K562 (cell line): ENCODE measurements around the gene CLASP2. TPM values are rescaled to one million over a fixed set of nuclear protein-coding genes. Genes with fewer than 3 reads are reported as not detected.

Experiments used
- ATAC-seq: fragments of 200-7000 bp; cut with Tn5 transposase; 3 replicates; pipeline ENCODE4 v1.9.1; 2020; ENCODE audit warnings: moderate library complexity
- BruUV-seq: library from RNA; stranded (reverse); fragments of 400-500 nt; replicated peaks from 2 replicates; lab custom pipeline; 2021; lab: Mats Ljungman, UMichigan
- CTCF ChIA-PET: fragments of 300-600 bp; formaldehyde crosslinking; extraction: SDS; loops from one replicate; lab custom pipeline; 2021; ENCODE audit warnings: low intra/inter-chr PET ratio; lab: Yijun Ruan, JAX
- POLR2A ChIA-PET: fragments of 300-600, 350-650 bp; sonication (Branson Sonifier 250); formaldehyde crosslinking; extraction: SDS; loops from one replicate; lab custom pipeline; 2021; ENCODE audit warnings: antibody characterized with exemption, inconsistent platforms; lab: Yijun Ruan, JAX
- DNase-seq, 4 experiments: peaks; one replicate each; pipeline versions ENCODE4 v3.0.0 to v3.0.0-alpha.2; 2011 to 2018; ENCODE audit warnings: low spot score in 3 of 4, mixed read lengths in 3 of 4; ENCODE audit errors: extremely low read depth in 1 of 4
- FAIRE-seq: peaks from 2 replicates; lab custom pipeline; 2011; peaks lifted over from hg19 to GRCh38; lab: Jason Lieb, UNC
- H2AFZ ChIP-seq: 2 replicates; pipeline ENCODE4 v1.6.0; 2011; ENCODE audit warnings: low read depth, low read length, control low read depth, inconsistent platforms
- H3K27ac ChIP-seq: fragments of 200-600 bp; 3 replicates; pipeline ENCODE4 v1.8.0; 2011; ENCODE audit warnings: low read depth, mild to moderate bottlenecking, control low read depth, inconsistent platforms, low read length, moderate library complexity, mixed read lengths; ENCODE audit errors: extremely low read depth
- H3K27me3 ChIP-seq, 2 experiments: fragments of 300-600 bp in 1 of 2; 2 replicates in 1 of 2; 3 replicates in 1 of 2; pipeline versions ENCODE4 v1.6.0 to v1.8.0; 2011; ENCODE audit warnings: inconsistent platforms in 2 of 2, low read length in 2 of 2, mild to moderate bottlenecking in 1 of 2, mixed read lengths in 1 of 2, moderate library complexity in 1 of 2; ENCODE audit not compliant: control insufficient read depth in 2 of 2, insufficient read depth in 2 of 2
- H3K36me3 ChIP-seq: fragments of 300-600 bp; 3 replicates; pipeline ENCODE4 v1.8.0; 2011; ENCODE audit warnings: mild to moderate bottlenecking, low read length, inconsistent platforms; ENCODE audit not compliant: control insufficient read depth, insufficient read depth
- H3K4me1 ChIP-seq, 2 experiments: fragments of 200-600 bp in 1 of 2; replicated peaks in 1 of 2; 2 replicates in 1 of 2; 3 replicates in 1 of 2; pipeline versions ENCODE4 v1.5.1 to v1.8.0; 2011; ENCODE audit warnings: inconsistent platforms in 2 of 2, low read length in 2 of 2, mild to moderate bottlenecking in 1 of 2, mixed read lengths in 1 of 2, moderate library complexity in 1 of 2; ENCODE audit not compliant: control insufficient read depth in 2 of 2, insufficient read depth in 2 of 2
- H3K4me2 ChIP-seq: 2 replicates; pipeline ENCODE4 v1.6.1; 2011; ENCODE audit warnings: low read length, control low read depth, inconsistent platforms, mixed read lengths; ENCODE audit not compliant: insufficient read depth
- H3K4me3 ChIP-seq: fragments of 200-600 bp; sonication (generic), shearing (Covaris generic); 2 replicates; pipeline ENCODE4 v1.5.1; 2016; ENCODE audit warnings: control low read depth, inconsistent platforms
- H3K79me2 ChIP-seq: fragments of 200-600 bp; 3 replicates; pipeline ENCODE4 v1.8.0; 2011; ENCODE audit warnings: low read length, inconsistent platforms; ENCODE audit not compliant: control insufficient read depth, insufficient read depth
- H3K9ac ChIP-seq, 2 experiments: 2 replicates each; pipeline versions ENCODE4 v1.6.0 to v1.6.1; 2011; ENCODE audit warnings: low read depth in 2 of 2, low read length in 2 of 2, control low read depth in 1 of 2, inconsistent platforms in 1 of 2, mild to moderate bottlenecking in 1 of 2, mixed read lengths in 1 of 2; ENCODE audit not compliant: insufficient read depth in 1 of 2
- H3K9me1 ChIP-seq: one replicate; pipeline ENCODE4 v1.6.0; 2011; ENCODE audit warnings: inconsistent platforms, mild to moderate bottlenecking, low read length, moderate library complexity; ENCODE audit not compliant: control insufficient read depth, insufficient read depth
- H3K9me3 ChIP-seq: replicated peaks from 2 replicates; pipeline ENCODE4 v1.5.1; 2011; ENCODE audit warnings: low read depth, low read length, inconsistent platforms; ENCODE audit not compliant: control insufficient read depth, insufficient read depth
- H4K20me1 ChIP-seq: replicated peaks from 2 replicates; pipeline ENCODE4 v1.6.1; 2011; ENCODE audit warnings: low read length, inconsistent platforms, mixed read lengths; ENCODE audit not compliant: control insufficient read depth, insufficient read depth
- CHD1 ChIP-seq: fragments of 200-600 bp; sonication (generic); IDR thresholded peaks from one replicate; pipeline ENCODE4 v1.6.1; 2012; ENCODE audit warnings: mild to moderate bottlenecking, moderate library complexity, low read length, inconsistent platforms
- CREM ChIP-seq: IDR thresholded peaks from 2 replicates; pipeline ENCODE4 v1.6.1; 2014; ENCODE audit warnings: antibody characterized with exemption, low read depth
- FOXA1 ChIP-seq: fragments of 450-650 bp; IDR thresholded peaks from 2 replicates; pipeline ENCODE4 v1.6.1; 2016; ENCODE audit warnings: mild to moderate bottlenecking, borderline replicate concordance
- HDAC6 ChIP-seq: IDR thresholded peaks from 2 replicates; pipeline ENCODE4 v1.6.1; 2012; ENCODE audit warnings: low read depth, mild to moderate bottlenecking, control low read depth, inconsistent platforms, low read length, moderate library complexity
- ZNF561 ChIP-seq: fragments of 450-650 bp; formaldehyde crosslinking; conservative IDR thresholded peaks from 2 replicates; pipeline ENCODE4 v1.4.0; 2020; ENCODE audit warnings: mild to moderate bottlenecking, moderate library complexity
- ZNF830 ChIP-seq: fragments of 250-450 bp; sonication (Bioruptor Pico); IDR thresholded peaks from 2 replicates; pipeline ENCODE4 v1.5.0; 2021; ENCODE audit warnings: mild to moderate bottlenecking
- WGBS: fragments of 100-300 bp; shearing (Covaris generic); methylation state at CpG from one replicate; pipeline ENCODE4 v1.1.6; 2016; ENCODE audit warnings: low coverage, mixed read lengths; ENCODE audit not compliant: insufficient coverage; ENCODE audit errors: missing lambda C conversion rate; 5-methylcytosine and 5-hydroxymethylcytosine counted together
- in situ Hi-C: fragments of 300-500 bp; cut with MboI; formaldehyde crosslinking; loops from 4 replicates; pipeline ENCODE4 v1.15.0; 2018; ENCODE audit warnings: inconsistent platforms, mixed read lengths
- intact Hi-C: fragments of 100-400 bp; cut with micrococcal nuclease; formaldehyde crosslinking; loops from 2 replicates; pipeline ENCODE4 v1.14.2; 2022
- polyA plus RNA-seq, 8 experiments: library from polyadenylated mRNA; depleted of rRNA in 4 of 8; stranded (reverse) in 5 of 8; unstranded in 3 of 8; fragments of >200 nt; fragmentation: Nextera tagmentation in 2 of 8; fragmentation: Illumina TruSeq in 1 of 8; extraction: Ambion mirVana in 2 of 8; extraction: Trizol in 1 of 8; gene quantifications; 2 replicates each; pipeline versions ENCODE4 v1.2.1 to v1.2.3, GENCODE V29; 2011 to 2014; ENCODE audit warnings: inconsistent platforms in 1 of 8, missing spikeins in 1 of 8
- total RNA-seq, 7 experiments: library from RNA; depleted of rRNA in 6 of 7; stranded (reverse); fragments of >200 nt in 6 of 7; fragmentation: Illumina TruSeq in 2 of 7; extraction: Trizol in 2 of 7; gene quantifications; 2 replicates each; pipeline versions ENCODE4 v1.2.1 to v1.2.3, GENCODE V29; 2011 to 2021; ENCODE audit warnings: low replicate concordance in 1 of 7
- TF ChIP-seq, protein P1 (sequence below): fragments of 450-650 bp; conservative IDR thresholded peaks from 2 replicates; pipeline ENCODE4 v1.6.1; 2016; ENCODE audit warnings: missing genetic modification characterization, low read depth, mild to moderate bottlenecking, control low read depth, missing compliant biosample characterization
- TF ChIP-seq, protein P2 (sequence below): IDR thresholded peaks from 2 replicates; pipeline ENCODE4 v1.6.1; 2012; ENCODE audit warnings: low read depth, low read length, improper control_type of control experiment, borderline replicate concordance
- TF ChIP-seq, protein P3 (sequence below): fragments of 450-650 bp; IDR thresholded peaks from 2 replicates; pipeline ENCODE4 v1.6.1; 2016
- TF ChIP-seq, protein P4 (sequence below): fragments of 250-450 bp; sonication (Bioruptor Pico); IDR thresholded peaks from 2 replicates; pipeline ENCODE4 v1.4.0; 2020; ENCODE audit warnings: mild to moderate bottlenecking

CLASP2 gene
- total and polyA plus RNA-seq, 9 of the 15 experiments (the other 6 are each of a cell fraction or from before 2014, with no cell fraction given) = 13.5 to 107 (median 71.8) TPM

DNA sequence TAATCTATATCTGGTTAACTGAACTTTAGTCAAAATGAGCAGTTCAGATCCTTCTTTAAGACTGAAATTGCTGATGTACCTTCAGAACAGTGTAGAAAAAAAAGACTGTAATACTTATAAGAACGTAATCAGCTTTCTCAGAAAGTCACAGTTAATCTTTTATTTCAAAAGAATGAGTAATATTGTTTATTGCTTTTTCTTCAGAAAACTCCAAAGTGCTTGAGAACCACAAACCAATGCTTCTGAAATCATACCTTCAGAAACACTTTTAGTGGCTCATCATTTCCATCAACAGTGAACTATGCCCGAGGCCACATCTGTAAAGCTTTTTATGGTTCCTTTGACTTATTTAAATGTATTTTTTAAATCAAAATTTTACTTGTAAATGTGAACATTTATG is 33.3 kb upstream of the CLASP2 start (continued):
- TF ChIP-seq, protein P1, sequence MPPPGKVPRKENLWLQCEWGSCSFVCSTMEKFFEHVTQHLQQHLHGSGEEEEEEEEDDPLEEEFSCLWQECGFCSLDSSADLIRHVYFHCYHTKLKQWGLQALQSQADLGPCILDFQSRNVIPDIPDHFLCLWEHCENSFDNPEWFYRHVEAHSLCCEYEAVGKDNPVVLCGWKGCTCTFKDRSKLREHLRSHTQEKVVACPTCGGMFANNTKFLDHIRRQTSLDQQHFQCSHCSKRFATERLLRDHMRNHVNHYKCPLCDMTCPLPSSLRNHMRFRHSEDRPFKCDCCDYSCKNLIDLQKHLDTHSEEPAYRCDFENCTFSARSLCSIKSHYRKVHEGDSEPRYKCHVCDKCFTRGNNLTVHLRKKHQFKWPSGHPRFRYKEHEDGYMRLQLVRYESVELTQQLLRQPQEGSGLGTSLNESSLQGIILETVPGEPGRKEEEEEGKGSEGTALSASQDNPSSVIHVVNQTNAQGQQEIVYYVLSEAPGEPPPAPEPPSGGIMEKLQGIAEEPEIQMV (tag) = no peak
- TF ChIP-seq ZNF561 (CRISPR knock-in tag) = no peak
- TF ChIP-seq, protein P2, sequence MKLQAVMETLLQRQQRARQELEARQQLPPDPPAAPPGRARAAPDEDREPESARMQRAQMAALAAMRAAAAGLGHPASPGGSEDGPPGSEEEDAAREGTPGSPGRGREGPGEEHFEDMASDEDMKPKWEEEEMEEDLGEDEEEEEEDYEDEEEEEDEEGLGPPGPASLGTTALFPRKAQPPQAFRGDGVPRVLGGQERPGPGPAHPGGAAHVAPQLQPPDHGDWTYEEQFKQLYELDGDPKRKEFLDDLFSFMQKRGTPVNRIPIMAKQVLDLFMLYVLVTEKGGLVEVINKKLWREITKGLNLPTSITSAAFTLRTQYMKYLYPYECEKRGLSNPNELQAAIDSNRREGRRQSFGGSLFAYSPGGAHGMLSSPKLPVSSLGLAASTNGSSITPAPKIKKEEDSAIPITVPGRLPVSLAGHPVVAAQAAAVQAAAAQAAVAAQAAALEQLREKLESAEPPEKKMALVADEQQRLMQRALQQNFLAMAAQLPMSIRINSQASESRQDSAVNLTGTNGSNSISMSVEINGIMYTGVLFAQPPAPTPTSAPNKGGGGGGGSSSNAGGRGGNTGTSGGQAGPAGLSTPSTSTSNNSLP = no peak
- TF ChIP-seq CREM = no peak
- TF ChIP-seq ZNF830 = no peak
- no peak for TF ChIP-seq FOXA1

DNA sequence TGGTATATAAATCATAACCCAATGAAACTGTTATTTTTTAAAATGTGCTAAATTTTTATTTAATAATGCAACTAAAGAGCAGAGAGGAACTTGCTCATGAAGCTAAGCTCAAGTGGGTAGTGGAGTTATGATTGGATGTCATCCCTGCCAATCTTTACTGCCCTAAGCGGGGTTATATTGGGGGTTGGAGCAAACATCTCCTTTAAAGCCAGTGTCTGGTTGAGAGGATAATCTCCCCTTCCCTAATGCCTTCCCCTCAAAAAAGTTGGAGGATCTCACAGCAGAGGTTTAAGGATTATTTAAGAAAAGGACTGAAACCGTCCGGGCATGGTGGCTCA is 32.1 kb upstream of the CLASP2 start:
- no peaks in the 10 kb centered on the region for H3K36me3 ChIP-seq
- H3K4me2 ChIP-seq = no peak overlapping the region
- POLR2A ChIA-PET = interaction anchor here (0.5 kb wide), 1 partner anchor 67 kb away, joined by 3 read pairs; no protein-coding TSS in a partner anchor
- intact Hi-C loops = no loop called here
- no TSS peak for BruUV-seq
- CTCF ChIA-PET = no interaction called here
- H3K27ac ChIP-seq = no peak overlapping the region
- H3K9ac ChIP-seq = no peak overlapping the region
- 31% methylated on average over 3 of the region's 3 CpGs for WGBS
- ATAC-seq (no peak), DNase-seq (no peak), FAIRE-seq (no peak)
- no peaks in the 10 kb centered on the region for H4K20me1 ChIP-seq
- no peaks in the 10 kb centered on the region for H3K9me1 ChIP-seq
- in situ Hi-C loops = no loop called here
- H3K4me3 ChIP-seq = no peak overlapping the region
- no peaks in the 10 kb centered on the region; a peak in 1 of 5 replicates for H3K4me1 ChIP-seq
- no peak overlapping the region for H2AFZ ChIP-seq
- H3K9me3 ChIP-seq = no peaks in the 10 kb centered on the region; the same call in 1 of the 2 replicates
- H3K27me3 ChIP-seq = no peaks in the 10 kb centered on the region
- no peaks in the 10 kb centered on the region for H3K79me2 ChIP-seq
- TF ChIP-seq, protein P3, sequence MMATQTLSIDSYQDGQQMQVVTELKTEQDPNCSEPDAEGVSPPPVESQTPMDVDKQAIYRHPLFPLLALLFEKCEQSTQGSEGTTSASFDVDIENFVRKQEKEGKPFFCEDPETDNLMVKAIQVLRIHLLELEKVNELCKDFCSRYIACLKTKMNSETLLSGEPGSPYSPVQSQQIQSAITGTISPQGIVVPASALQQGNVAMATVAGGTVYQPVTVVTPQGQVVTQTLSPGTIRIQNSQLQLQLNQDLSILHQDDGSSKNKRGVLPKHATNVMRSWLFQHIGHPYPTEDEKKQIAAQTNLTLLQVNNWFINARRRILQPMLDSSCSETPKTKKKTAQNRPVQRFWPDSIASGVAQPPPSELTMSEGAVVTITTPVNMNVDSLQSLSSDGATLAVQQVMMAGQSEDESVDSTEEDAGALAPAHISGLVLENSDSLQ = peak; percentile 85
- no peak for TF ChIP-seq CHD1
- no peak for TF ChIP-seq HDAC6
- TF ChIP-seq, protein P4, sequence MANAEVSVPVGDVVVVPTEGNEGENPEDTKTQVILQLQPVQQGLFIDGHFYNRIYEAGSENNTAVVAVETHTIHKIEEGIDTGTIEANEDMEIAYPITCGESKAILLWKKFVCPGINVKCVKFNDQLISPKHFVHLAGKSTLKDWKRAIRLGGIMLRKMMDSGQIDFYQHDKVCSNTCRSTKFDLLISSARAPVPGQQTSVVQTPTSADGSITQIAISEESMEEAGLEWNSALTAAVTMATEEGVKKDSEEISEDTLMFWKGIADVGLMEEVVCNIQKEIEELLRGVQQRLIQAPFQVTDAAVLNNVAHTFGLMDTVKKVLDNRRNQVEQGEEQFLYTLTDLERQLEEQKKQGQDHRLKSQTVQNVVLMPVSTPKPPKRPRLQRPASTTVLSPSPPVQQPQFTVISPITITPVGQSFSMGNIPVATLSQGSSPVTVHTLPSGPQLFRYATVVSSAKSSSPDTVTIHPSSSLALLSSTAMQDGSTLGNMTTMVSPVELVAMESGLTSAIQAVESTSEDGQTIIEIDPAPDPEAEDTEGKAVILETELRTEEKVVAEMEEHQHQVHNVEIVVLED = no peak
